Dedifferentiated amniotic fluid mesenchymal stem cell (primary cell): ENCODE measurements around the gene NRN1L.
A peak's percentile ranks its signal among the peaks of the same experiment; 100 is the strongest.

Source experiments
- DNase-seq: peaks from one replicate; pipeline ENCODE4 v3.0.0-alpha.2; 2016; ENCODE audit errors: extremely low spot score

The NRN1L gene

DNA sequence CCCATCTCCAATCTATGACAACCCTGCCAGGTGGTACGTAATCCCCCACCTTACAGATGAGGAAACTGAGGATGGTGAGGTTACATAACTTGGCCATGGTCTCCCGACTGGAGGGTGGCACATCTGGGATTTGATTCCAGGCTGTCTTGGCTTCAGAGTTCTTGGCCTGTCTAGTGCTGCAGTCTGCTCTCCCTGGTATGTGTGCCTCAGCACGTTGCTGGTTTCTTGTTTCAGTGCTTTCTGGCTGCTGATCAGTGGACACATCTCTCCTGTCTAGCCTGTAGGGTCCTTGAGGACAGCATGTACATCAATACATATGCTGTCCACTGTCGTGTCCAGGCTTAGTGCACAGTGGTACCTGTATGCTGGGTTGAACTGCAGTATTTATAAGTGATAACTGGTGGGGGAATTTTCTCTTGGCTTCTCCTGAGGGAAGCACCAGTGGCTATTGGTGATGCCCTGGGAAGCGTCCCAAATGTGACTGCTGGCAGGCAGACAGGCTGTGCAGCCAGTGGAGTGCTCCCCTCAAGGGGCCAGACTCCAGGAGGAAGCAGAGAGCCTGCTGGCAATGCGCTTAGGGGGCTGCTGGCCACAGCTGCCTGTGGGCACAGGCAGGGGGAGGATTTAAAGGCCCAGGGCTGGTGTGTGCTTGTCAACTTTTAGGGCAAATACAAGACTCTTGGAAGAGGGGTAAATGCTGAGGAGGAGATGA lies 32.6 kb downstream of the NRN1L start:
- no peak for DNase-seq

DNA sequence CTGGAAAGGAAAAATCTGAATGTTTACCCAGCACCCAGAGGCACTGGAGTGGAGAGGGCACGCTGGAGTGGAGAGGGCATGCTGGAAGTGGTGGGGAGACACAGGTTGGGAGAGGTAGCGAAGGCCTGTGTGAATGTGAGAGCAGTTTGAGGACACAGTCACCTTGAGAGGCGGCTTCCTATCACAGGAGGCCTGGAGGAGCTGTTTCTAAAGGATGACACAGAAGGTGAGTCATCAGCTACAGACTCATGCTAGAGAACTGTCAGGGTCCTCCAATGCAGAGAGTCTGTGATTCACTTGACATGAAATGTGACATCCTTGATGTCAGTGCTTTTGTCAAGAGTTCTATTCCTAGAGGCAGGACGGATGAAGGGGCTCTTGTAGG lies 33.2 kb downstream of the NRN1L start:
- DNase-seq = peak; percentile 45

DNA sequence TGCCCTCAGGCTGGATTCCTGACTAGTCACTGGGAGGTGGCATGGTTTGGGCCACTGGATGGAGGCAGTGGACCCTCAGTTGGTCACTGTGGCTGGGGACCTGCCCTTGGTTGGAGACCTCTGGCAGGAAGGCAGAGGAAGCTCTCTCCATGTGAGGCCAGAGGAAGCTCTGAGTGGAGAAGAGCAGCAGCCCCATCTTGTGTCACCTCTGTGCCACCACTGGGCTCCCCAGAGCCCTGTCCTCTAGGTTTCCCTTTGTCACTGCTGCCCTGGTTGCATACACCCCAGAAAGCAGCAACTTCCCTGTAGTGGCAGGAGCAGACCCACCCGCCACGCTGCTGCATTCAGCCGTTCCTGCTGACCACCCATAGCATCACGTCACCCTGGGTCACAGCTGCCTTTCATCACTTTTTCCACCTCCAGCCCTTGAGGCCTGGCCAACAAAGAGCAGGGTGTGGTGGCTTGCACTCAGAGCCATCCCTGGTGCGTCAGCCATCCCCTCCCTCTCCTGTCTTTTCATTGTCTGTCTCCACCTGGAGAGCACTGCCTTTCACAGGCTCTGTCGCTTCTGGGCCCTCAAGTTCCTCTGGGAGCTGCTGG lies 35.0 kb downstream of the NRN1L start:
- DNase-seq = no peak

DNA sequence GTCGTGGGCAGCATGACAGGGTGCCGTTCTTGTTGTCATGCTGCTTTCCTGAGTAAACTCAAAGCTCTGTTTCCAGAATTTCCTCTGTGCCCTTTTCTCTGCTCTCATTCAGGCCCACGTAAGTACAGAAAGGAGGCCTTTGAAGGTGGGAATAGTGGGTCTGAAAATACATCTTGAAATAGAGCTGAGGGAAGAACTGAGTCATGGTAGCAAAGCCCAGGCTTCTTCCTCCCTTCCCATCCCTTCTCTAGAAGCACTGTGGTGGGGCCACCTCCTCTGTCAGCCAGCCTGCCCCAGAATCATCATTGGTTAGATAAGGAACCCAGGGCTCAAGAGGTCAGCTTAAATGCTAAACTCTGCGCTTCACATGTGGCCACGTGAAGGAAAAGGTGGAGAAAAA lies 37.5 kb downstream of the NRN1L start:
- no peak for DNase-seq

DNA sequence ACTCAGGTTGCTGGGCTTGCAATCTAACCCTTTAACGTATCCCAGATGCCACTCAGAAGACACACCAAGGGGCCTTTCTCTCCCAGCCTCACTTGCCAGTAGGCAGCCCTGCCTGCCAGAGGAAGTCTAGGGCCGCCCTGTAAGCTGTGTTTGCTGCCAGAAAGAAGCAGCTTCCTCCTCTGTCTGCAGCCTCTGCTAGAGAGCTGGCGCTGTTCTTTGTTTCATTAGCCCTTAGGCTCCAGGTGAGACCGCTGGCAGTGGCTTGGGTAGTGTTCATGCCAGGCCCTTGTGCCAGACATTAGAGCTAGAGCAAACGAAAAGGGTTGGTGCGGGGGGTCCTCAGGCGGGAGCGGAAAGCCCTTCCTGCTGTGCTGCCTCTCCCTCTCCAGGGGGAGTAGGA lies 38.1 kb downstream of the NRN1L start:
- no peak for DNase-seq

DNA sequence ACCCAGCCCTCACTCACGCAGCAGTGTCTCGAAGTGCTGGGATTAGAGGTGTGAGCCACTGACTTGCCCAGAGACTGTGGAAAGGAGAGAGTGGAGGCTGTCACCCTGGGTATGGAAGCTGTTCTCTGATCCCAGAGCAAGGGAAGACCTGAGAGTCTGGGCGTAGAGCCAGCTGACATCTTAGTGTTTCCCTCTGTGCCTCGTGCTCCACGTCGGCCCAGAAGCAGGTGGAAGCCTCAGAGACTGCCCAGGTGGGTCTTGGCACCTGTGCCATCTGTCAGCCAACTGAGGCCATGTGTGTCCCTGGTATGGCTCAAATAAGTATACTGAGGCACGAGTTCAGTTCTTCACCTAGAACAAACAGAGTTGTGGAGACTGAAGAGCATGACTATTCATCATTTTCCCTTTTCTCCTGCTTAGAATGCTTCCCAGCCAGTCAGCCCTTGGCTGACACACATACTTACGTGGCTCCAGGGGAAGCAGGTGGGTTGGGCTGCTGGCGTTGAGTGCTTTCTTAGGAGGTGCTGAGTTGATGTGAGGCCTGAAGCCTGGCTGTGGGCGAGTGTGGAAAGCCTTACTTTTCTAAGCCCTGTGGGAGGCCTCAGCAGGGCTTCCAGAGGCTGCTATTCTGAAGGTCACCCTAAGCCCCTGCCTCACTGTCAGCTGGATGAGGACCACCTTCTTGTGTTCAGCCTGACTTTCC lies 38.9 kb downstream of the NRN1L start:
- DNase-seq = no peak

DNA sequence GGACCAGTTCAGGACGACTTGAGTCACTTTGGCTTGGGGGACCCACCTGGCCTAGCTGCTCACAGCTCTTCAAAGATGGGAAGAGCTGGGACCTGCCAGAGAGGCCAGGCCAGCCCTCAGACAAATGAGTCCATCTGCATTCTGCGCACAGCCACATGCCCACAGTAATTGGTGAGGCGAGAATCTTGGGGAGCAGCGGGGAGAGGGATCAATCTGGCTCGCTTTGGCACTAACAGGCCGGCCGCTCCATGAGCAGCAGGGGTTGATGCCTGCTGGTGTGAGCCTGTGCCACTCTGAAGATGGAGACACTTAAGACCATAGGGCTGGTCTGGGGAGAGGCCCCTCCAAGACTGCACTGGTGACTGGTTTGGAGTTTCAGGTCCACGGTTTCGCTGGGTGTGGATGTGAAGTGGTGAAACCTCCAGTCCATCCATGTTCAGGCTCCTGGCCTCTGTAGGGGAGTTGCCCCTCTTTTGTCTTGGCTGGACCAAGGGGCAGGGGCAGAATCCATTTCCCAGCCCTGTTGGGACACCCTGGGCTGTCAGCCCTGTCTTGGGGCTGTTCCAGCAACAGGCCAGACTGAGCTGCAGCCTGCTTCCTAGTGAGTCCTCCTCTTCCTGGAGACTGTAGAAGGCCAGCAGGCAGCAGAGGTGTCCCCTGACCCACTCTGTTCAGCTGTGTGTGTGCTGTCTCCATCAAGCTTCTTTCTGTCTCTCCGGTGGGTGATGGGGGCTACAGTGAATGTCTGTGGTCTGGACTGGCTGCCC lies 39.6 kb downstream of the NRN1L start:
- no peak for DNase-seq

DNA sequence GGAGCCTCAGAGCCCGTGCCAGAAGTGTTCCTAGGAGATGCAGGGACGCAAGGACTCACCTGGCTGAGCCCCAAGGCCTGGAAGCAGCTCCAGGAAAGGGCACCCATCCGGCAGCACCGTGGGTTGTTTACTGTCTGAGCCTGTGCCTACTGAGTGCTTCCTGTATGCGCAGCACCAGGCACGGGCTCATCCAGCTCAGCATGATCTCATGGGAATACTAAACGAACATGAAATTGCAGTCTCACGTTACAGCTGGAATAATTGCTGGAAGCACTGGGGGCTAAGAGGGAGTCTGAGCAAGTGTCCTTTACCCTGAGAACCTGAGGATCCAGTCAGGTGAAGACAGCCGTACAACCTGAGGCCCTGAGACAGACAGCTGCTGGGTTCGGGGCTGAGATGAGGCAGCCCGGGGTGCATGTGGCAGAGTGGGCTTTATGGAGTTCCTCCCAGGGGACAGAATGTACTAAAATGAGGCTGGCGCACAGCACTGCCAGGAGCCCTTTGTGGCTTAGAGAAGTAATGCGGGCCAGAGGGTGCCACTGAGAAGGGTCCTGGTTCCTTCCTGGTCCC lies 41.6 kb downstream of the NRN1L start:
- no peak for DNase-seq

DNA sequence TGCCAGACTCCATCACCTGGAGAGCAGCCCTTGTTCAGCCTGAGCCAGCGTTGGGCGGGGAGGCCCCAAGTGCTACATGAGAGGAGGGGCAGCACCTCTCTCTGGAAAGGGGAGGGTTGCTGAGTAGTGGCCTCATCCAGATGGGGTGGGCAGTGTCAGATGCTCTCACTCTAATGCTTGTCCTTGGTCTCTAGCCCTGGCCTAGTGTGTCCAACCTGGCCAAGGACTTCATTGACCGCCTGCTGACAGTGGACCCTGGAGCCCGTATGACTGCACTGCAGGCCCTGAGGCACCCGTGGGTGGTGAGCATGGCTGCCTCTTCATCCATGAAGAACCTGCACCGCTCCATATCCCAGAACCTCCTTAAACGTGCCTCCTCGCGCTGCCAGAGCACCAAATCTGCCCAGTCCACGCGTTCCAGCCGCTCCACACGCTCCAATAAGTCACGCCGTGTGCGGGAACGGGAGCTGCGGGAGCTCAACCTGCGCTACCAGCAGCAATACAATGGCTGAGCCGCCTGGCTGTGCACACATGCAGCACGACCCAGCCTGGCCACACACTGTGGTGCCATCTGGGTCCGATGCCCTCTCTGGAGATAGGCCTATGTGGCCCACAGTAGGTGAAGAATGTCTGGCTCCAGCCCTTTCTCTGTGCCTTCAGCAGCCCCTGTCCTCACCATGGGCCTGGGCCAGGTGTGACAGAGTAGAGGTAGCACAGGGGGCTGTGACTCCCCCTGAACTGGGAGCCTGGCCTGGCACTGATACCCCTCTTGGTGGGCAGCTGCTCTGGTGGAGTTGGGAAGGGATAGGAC lies 42.7 kb downstream of the NRN1L start:
- no peak for DNase-seq

DNA sequence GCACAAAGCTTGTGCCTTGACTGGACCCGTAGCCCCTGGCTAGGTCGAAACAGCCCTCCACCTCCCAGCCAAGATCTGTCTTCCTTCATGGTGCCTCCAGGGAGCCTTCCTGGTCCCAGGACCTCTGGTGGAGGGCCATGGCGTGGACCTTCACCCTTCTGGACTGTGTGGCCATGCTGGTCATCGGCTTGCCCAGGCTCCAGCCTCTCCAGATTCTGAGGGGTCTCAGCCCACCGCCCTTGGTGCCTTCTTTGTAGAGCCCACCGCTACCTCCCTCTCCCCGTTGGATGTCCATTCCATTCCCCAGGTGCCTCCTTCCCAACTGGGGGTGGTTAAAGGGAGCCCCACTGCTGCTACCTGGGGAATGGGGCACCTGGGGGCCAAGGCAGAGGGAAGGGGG lies 43.5 kb downstream of the NRN1L start:
- DNase-seq = no peak

DNA sequence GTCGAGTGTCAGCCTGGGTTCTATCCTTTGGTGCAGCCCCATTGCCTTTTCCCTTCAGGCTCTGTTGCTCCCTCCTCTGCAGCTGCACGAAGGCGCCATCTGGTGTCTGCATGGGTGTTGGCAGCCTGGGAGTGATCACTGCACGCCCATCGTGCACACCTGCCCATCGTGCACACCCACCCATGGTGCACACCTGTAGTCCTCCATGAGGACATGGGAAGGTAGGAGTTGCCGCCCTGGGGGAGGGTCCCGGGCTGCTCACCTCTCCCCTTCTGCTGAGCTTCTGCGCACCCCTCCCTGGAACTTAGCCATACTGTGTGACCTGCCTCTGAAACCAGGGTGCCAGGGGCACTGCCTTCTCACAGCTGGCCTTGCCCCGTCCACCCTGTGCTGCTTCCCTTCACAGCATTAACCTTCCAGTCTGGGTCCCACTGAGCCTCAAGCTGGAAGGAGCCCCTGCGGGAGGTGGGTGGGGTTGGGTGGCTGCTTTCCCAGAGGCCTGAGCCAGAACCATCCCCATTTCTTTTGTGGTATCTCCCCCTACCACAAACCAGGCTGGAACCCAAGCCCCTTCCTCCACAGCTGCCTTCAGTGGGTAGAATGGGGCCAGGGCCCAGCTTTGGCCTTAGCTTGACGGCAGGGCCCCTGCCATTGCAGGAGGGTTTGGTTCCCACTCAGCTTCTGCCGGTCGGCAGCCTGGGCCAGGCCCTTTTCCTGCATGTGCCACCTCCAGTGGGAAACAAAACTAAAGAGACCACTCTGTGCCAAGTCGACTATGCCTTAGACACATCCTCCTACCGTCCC lies 44.1 kb downstream of the NRN1L start:
- DNase-seq = no peak

DNA sequence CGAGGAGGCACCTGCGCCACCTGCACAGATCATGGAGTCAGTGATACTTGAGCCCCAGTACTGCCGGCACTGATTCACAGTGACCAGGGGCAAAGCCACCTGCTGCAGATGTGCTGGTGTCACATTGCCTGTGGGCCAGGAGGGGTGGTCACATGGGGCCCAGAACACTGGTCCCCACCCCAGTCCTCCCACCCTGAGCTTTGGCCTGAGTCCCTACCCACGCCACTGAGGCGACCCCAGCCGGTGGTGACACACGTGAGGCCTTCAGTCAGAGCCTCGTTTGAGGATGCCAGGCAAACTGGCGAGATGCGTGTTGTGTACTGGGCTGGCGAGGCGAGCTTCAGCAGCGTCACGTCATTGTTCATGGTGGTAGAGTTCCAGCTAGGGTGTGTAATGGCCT lies 45.5 kb downstream of the NRN1L start:
- DNase-seq = no peak

DNA sequence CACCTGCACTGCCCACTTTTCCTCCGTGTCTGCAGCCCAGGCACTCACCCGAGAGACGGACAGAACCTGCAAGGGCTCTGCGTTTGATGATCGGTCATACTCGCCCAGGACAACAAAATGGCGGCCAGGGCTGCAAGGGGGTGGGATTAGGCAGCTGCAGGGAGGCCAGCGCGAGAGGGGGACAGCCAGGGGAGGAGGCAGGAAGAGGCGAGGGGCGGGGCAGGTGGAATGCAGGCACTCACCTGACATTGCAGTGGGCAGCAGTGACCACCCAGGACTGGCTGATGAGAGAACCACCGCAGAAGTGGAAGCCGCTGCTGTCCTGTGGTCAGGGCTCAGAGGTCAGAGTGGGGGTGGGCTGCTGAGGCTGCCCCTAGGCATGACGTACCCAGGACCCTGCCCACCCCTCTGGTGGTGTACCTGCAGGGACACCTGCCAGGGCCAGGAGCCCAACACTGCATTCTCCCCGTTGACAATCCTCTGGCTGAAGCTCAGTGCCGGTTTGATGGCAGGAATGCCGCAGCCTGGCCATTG lies 46.1 kb downstream of the NRN1L start:
- DNase-seq = no peak

DNA sequence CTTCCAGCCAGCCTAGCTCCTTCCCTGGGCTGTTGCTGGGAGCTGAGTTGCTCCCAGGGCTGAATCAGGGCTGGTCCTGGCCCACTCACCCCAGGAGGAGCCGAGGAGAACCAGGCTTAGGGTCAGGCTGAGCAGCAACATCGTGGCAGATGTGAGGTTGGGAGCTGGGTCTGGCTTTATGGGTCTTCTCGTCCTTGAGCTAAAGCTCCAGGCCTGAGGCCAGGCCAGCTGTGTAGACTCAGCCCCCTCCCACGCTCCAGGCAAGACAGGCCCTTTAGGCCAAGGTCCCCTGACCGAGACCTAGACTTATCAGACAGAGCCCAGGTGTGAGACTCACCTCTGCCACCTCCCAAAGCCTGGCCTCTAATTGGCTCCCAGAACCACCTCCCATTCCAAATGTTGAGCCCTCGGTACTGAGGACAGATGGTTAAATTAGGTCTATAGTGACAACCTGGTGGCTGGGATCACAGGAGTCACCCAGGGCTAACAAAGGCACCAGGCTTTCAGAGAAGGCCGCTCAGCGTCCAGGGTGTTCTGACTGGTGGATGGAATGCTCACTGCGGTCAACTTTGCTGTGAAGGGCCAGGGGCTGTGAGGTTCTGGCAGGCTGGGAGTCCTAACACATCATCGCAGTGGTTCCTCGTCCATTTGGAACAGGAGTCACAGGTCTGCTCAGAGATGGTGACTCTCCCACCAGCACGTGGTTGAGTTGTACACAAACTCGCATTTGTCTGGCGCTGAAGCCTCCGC lies 47.2 kb downstream of the NRN1L start, which contains the start of gene CTRL:
TSS of gene CTRL (minus strand) at position 151 of the 750 bp plus-strand sequence. CDS start at position 141, 10 bp downstream.
- no peak for DNase-seq

DNA sequence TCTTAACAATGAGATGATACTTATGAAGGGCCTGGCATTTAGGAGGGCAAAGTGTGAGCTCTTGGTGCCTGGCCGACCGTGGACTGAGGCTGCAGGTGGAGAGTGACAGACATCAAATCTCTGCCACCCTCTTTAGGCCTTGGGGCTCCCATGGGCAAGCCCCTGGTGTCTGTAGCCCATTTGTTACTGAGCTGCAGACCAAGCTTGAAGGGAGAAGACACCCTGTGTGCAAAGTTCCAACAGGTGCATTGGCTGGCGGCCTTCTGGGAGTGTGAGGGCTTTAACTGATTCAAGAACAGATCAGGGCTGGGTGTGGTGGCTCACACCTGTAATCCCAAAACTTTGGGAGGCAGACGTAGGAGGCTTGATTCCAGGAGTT lies 47.8 kb downstream of the NRN1L start:
- DNase-seq = no peak

DNA sequence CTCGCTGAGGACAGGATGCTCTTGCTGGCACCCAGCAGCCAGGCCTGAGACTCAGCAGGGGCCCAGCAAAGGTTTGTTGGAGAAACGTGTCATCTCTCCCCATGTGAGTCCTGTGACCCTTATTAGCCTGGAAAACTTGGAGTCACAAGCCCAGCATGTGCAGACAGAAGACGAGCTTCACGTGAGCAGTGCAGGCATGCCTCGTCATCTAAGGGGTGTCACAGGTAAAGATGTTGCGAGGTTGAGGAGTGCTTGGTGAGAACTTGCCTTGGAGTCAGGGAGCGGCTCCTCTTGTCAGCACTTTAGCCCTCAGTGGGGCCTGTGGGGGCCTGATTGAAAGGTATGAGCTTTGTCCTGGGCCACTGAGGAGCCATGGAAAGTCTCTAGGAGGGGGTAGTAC lies 49.1 kb downstream of the NRN1L start:
- DNase-seq = no peak

DNA sequence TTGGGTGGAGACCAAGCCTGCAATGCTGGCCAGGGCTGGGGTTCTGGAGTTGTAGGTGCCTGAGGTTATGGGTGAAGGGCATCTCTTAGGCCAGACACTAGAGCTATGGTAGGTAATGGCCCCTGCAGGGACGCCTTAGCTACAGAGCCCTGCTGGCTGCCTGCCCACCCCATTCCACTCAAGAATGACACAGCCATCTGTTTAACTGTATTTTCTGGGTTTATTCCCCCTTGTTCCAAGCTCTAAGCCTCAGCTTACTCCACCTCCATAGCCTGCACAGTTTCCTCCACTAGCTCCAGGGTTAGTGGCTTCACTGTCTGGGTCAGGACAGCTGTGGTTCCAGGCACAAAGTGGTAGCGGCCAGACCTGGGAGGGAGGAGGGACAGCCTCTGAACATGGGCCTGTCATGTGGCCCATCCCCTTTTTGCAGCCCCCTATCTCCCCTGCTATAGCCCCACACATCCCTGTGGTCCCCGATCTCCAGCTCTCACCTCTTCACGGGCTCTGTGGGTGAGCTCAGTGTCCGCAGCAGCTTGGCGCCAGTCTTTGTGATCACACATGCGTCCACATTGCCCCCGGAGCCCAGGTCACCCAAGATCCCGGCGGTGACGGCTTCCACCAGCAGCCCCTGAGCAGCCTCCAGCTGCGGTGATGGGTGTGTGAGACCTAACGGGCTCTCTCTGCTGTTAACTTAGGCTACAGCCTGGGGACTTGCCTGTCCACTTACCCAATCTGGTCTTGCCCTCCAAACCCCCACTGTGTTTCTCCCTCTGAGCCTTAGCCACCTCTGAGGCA lies 49.8 kb downstream of the NRN1L start:
- DNase-seq = no peak

DNA sequence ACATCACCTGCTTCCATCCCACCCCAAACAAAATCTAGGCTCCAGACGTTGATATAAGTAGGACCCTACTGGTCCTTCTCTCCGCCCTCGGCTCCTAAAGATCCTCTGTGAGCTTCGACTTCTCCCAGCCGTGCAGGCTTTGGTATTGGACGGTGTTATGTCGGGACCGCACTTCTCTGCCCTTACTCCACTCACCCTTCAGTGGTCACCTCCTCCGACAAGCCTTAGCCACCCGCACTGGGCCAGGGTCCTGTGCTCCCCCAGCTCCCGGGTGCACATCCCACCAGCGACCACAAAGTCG lies 50.4 kb downstream of the NRN1L start:
- no peak for DNase-seq
